ENCODE measurements around the gene ENDOV. TPM values are rescaled to one million over a fixed set of nuclear protein-coding genes. Genes with fewer than 3 reads are reported as not detected.

ENDOV gene
- total RNA-seq, 1 donor from 2014 or later, result 7.8 TPM

GRCh38 chr17:80470603-80471002 lies 55.6 kb downstream of the ENDOV start:
- no peak overlapping the region for H3K27ac ChIP-seq (ENCODE audit: low read depth, low read length)
- peaks cover 11 to 19% (median 13%) of the 10 kb centered on the region in 3 donors for H3K4me1 ChIP-seq (ENCODE audit: control insufficient read depth in 3 of 3, insufficient read depth in 3 of 3, low read length in 3 of 3)
- H3K27me3 ChIP-seq (ENCODE audit: control insufficient read depth in 3 of 3, insufficient read depth in 3 of 3, low read length in 3 of 3), result peaks cover 64 to 85% (median 76%) of the 10 kb centered on the region in 3 donors
- no peak overlapping the region for H3K9ac ChIP-seq (ENCODE audit: low read depth in 1 of 3, low read length in 3 of 3)
- H3K36me3 ChIP-seq (ENCODE audit: control insufficient read depth in 3 of 3, insufficient read depth in 3 of 3, low read length in 3 of 3), result no peaks in the 10 kb centered on the region
- H3K4me3 ChIP-seq (ENCODE audit: low read length in 3 of 3), result no peak overlapping the region
- H3K9me3 ChIP-seq (ENCODE audit: control insufficient read depth in 3 of 3, low read length in 3 of 3), result no peaks in the 10 kb centered on the region

- H3K4me1 ChIP-seq (ENCODE audit: control insufficient read depth in 3 of 3, insufficient read depth in 3 of 3, low read length in 3 of 3), result peaks cover 17 to 23% (median 17%) of the 10 kb centered on the region in 3 donors
- peaks cover 68 to 81% (median 73%) of the 10 kb centered on the region in 3 donors for H3K27me3 ChIP-seq (ENCODE audit: control insufficient read depth in 3 of 3, insufficient read depth in 3 of 3, low read length in 3 of 3)
- H3K4me3 ChIP-seq (ENCODE audit: low read length in 3 of 3), result no peak overlapping the region
- no peaks in the 10 kb centered on the region for H3K36me3 ChIP-seq (ENCODE audit: control insufficient read depth in 3 of 3, insufficient read depth in 3 of 3, low read length in 3 of 3)
- no peak overlapping the region for H3K27ac ChIP-seq (ENCODE audit: low read depth, low read length)
- no peaks in the 10 kb centered on the region for H3K9me3 ChIP-seq (ENCODE audit: control insufficient read depth in 3 of 3, low read length in 3 of 3)
- H3K9ac ChIP-seq (ENCODE audit: low read depth in 1 of 3, low read length in 3 of 3), result no peak overlapping the region
Measured at GRCh38 chr17:80471922-80472321, 57.0 kb downstream of the ENDOV start.

- Histone ChIP-seq H3K4me1 (ENCODE audit: control insufficient read depth in 3 of 3, insufficient read depth in 3 of 3, low read length in 3 of 3) (peaks cover 17 to 23% (median 17%) of the 10 kb centered on the region in 3 donors), H3K4me3 (ENCODE audit: low read length in 3 of 3) (no peak overlapping the region), H3K36me3 (ENCODE audit: control insufficient read depth in 3 of 3, insufficient read depth in 3 of 3, low read length in 3 of 3) (no peaks in the 10 kb centered on the region), H3K27me3 (ENCODE audit: control insufficient read depth in 3 of 3, insufficient read depth in 3 of 3, low read length in 3 of 3) (peaks cover 68 to 87% (median 81%) of the 10 kb centered on the region in 3 donors), H3K27ac (ENCODE audit: low read depth, low read length) (no peak overlapping the region), H3K9me3 (ENCODE audit: control insufficient read depth in 3 of 3, low read length in 3 of 3) (no peaks in the 10 kb centered on the region), H3K9ac (ENCODE audit: low read depth in 1 of 3, low read length in 3 of 3) (no peak overlapping the region)
Measured at GRCh38 chr17:80472996-80473395, 58.0 kb downstream of the ENDOV start.

GRCh38 chr17:80473701-80474100 lies 58.7 kb downstream of the ENDOV start:
- no peak overlapping the region for H3K9ac ChIP-seq (ENCODE audit: low read depth in 1 of 3, low read length in 3 of 3)
- no peaks in the 10 kb centered on the region for H3K36me3 ChIP-seq (ENCODE audit: control insufficient read depth in 3 of 3, insufficient read depth in 3 of 3, low read length in 3 of 3)
- no peak overlapping the region for H3K27ac ChIP-seq (ENCODE audit: low read depth, low read length)
- peaks cover 22 to 28% (median 22%) of the 10 kb centered on the region in 3 donors for H3K4me1 ChIP-seq (ENCODE audit: control insufficient read depth in 3 of 3, insufficient read depth in 3 of 3, low read length in 3 of 3)
- no peak overlapping the region for H3K4me3 ChIP-seq (ENCODE audit: low read length in 3 of 3)
- peaks cover 68 to 87% (median 81%) of the 10 kb centered on the region in 3 donors for H3K27me3 ChIP-seq (ENCODE audit: control insufficient read depth in 3 of 3, insufficient read depth in 3 of 3, low read length in 3 of 3)
- H3K9me3 ChIP-seq (ENCODE audit: control insufficient read depth in 3 of 3, low read length in 3 of 3), result no peaks in the 10 kb centered on the region

GRCh38 chr17:80474231-80474960 lies 59.4 kb downstream of the ENDOV start:
- Histone ChIP-seq H3K36me3 (ENCODE audit: control insufficient read depth in 3 of 3, insufficient read depth in 3 of 3, low read length in 3 of 3) (no peaks in the 10 kb centered on the region), H3K27ac (ENCODE audit: low read depth, low read length) (no peak overlapping the region), H3K4me1 (ENCODE audit: control insufficient read depth in 3 of 3, insufficient read depth in 3 of 3, low read length in 3 of 3) (peaks cover 22 to 31% (median 24%) of the 10 kb centered on the region in 3 donors), H3K4me3 (ENCODE audit: low read length in 3 of 3) (peak overlapping the region in 1 of 3 donors; percentile 0), H3K27me3 (ENCODE audit: control insufficient read depth in 3 of 3, insufficient read depth in 3 of 3, low read length in 3 of 3) (peaks cover 68 to 87% (median 81%) of the 10 kb centered on the region in 3 donors), H3K9ac (ENCODE audit: low read depth in 1 of 3, low read length in 3 of 3) (peak overlapping the region in 1 of 3 donors; percentile 25), H3K9me3 (ENCODE audit: control insufficient read depth in 3 of 3, low read length in 3 of 3) (no peaks in the 10 kb centered on the region)

GRCh38 chr17:80474961-80475909 lies 60.3 kb downstream of the ENDOV start:
- H3K4me1 ChIP-seq (ENCODE audit: control insufficient read depth in 3 of 3, insufficient read depth in 3 of 3, low read length in 3 of 3), result peaks cover 22 to 31% (median 24%) of the 10 kb centered on the region in 3 donors
- no peak overlapping the region for H3K27ac ChIP-seq (ENCODE audit: low read depth, low read length)
- no peaks in the 10 kb centered on the region for H3K36me3 ChIP-seq (ENCODE audit: control insufficient read depth in 3 of 3, insufficient read depth in 3 of 3, low read length in 3 of 3)
- peaks cover 69 to 85% (median 80%) of the 10 kb centered on the region in 3 donors for H3K27me3 ChIP-seq (ENCODE audit: control insufficient read depth in 3 of 3, insufficient read depth in 3 of 3, low read length in 3 of 3)
- H3K4me3 ChIP-seq (ENCODE audit: low read length in 3 of 3), result peak overlapping the region in 2 of 3 donors; percentile 22
- peak overlapping the region in 1 of 3 donors; percentile 25 for H3K9ac ChIP-seq (ENCODE audit: low read depth in 1 of 3, low read length in 3 of 3)
- no peaks in the 10 kb centered on the region for H3K9me3 ChIP-seq (ENCODE audit: control insufficient read depth in 3 of 3, low read length in 3 of 3)

GRCh38 chr17:80475910-80476876 lies 61.2 kb downstream of the ENDOV start, which contains the start of gene NPTX1:
TSS of gene NPTX1 (minus strand) at chr17:80476607. CDS start at chr17:80476446, 161 bp downstream.
- Histone ChIP-seq H3K27ac (ENCODE audit: low read depth, low read length) (no peak within 1 kb of the TSS), H3K9ac (ENCODE audit: low read depth in 1 of 3, low read length in 3 of 3) (peak within 1 kb of the TSS in 1 of 3 donors; percentile 57), H3K36me3 (ENCODE audit: control insufficient read depth in 3 of 3, insufficient read depth in 3 of 3, low read length in 3 of 3) (no peaks in the 10 kb centered on the region), H3K9me3 (ENCODE audit: control insufficient read depth in 3 of 3, low read length in 3 of 3) (no peaks in the 10 kb centered on the region), H3K27me3 (ENCODE audit: control insufficient read depth in 3 of 3, insufficient read depth in 3 of 3, low read length in 3 of 3) (peaks cover 74 to 89% (median 86%) of the 10 kb centered on the region in 3 donors), H3K4me3 (ENCODE audit: low read length in 3 of 3) (peak within 1 kb of the TSS in 2 of 3 donors; percentile 35 to 36), H3K4me1 (ENCODE audit: control insufficient read depth in 3 of 3, insufficient read depth in 3 of 3, low read length in 3 of 3) (peaks cover 22 to 31% (median 24%) of the 10 kb centered on the region in 3 donors)

- no peak overlapping the region for H3K27ac ChIP-seq (ENCODE audit: low read depth, low read length)
- H3K4me1 ChIP-seq (ENCODE audit: control insufficient read depth in 3 of 3, insufficient read depth in 3 of 3, low read length in 3 of 3), result peaks cover 22 to 31% (median 24%) of the 10 kb centered on the region in 3 donors
- H3K9me3 ChIP-seq (ENCODE audit: control insufficient read depth in 3 of 3, low read length in 3 of 3), result no peaks in the 10 kb centered on the region
- no peaks in the 10 kb centered on the region for H3K36me3 ChIP-seq (ENCODE audit: control insufficient read depth in 3 of 3, insufficient read depth in 3 of 3, low read length in 3 of 3)
- H3K4me3 ChIP-seq (ENCODE audit: low read length in 3 of 3), result peak overlapping the region in 1 of 3 donors; percentile 14
- H3K9ac ChIP-seq (ENCODE audit: low read depth in 1 of 3, low read length in 3 of 3), result no peak overlapping the region
- H3K27me3 ChIP-seq (ENCODE audit: control insufficient read depth in 3 of 3, insufficient read depth in 3 of 3, low read length in 3 of 3), result peaks cover 74 to 91% (median 89%) of the 10 kb centered on the region in 3 donors
Measured at GRCh38 chr17:80476877-80477646, 62.1 kb downstream of the ENDOV start.

Data from skeletal muscle tissue (tissue), 4 donors.